ENCODE measurements around the gene METTL21C.

DNA sequence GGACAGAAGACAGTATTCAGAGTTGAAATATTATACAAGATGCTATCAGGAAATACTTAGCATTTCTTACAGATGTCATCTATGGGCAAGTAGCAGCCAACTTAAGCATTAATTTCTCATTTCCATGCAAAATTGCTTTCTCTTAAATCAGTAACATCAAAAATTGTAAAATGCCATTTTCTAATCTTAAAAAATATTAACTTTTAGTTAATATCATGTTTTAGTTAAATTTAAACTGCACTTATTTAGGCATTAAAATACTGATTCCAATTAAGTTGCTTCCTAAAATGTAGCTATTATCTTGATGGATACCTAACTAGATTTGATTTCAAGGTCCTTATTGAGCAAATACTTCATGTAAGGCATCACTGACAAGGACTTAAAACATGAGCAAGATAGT, 27.8 kb downstream of the METTL21C start:
- TF ChIP-seq POLR2A (IDR thresholded peaks at IDR 0.05): no peak
- TF ChIP-seq, protein P1, sequence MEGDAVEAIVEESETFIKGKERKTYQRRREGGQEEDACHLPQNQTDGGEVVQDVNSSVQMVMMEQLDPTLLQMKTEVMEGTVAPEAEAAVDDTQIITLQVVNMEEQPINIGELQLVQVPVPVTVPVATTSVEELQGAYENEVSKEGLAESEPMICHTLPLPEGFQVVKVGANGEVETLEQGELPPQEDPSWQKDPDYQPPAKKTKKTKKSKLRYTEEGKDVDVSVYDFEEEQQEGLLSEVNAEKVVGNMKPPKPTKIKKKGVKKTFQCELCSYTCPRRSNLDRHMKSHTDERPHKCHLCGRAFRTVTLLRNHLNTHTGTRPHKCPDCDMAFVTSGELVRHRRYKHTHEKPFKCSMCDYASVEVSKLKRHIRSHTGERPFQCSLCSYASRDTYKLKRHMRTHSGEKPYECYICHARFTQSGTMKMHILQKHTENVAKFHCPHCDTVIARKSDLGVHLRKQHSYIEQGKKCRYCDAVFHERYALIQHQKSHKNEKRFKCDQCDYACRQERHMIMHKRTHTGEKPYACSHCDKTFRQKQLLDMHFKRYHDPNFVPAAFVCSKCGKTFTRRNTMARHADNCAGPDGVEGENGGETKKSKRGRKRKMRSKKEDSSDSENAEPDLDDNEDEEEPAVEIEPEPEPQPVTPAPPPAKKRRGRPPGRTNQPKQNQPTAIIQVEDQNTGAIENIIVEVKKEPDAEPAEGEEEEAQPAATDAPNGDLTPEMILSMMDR (IDR thresholded peaks at IDR 0.05): no peak
